Measurements from ENCODE around the gene TBCB. TPM values are rescaled to one million over a fixed set of nuclear protein-coding genes. Genes with fewer than 3 reads are reported as not detected.

TBCB gene
- total RNA-seq, 4 donors from 2014 or later: 60.8 to 113 (median 94.5) TPM

- TF ChIP-seq, protein P1, sequence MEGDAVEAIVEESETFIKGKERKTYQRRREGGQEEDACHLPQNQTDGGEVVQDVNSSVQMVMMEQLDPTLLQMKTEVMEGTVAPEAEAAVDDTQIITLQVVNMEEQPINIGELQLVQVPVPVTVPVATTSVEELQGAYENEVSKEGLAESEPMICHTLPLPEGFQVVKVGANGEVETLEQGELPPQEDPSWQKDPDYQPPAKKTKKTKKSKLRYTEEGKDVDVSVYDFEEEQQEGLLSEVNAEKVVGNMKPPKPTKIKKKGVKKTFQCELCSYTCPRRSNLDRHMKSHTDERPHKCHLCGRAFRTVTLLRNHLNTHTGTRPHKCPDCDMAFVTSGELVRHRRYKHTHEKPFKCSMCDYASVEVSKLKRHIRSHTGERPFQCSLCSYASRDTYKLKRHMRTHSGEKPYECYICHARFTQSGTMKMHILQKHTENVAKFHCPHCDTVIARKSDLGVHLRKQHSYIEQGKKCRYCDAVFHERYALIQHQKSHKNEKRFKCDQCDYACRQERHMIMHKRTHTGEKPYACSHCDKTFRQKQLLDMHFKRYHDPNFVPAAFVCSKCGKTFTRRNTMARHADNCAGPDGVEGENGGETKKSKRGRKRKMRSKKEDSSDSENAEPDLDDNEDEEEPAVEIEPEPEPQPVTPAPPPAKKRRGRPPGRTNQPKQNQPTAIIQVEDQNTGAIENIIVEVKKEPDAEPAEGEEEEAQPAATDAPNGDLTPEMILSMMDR (IDR thresholded peaks at IDR 0.05): no peak
- no peak for TF ChIP-seq POLR2A (IDR thresholded peaks at IDR 0.05)
- WGBS, 2 donors: 20% methylated on average over 1 of the region's 1 CpG; no CpG with 5 or more reads in 1 of the 2 donors
- H3K4me3 ChIP-seq (ENCODE audit: low read depth, poor library complexity, severe bottlenecking): no peak within 1 kb of the TSS
- intact Hi-C loops (cut with DNase I; ENCODE audit: low total_unique reads): no loop called here
- no peak for DNase-seq (ENCODE audit: low spot score in 2 of 2)
Observed at GRCh38 chr19:36110487-36111199, 4.6 kb upstream of the TBCB start, which contains the start of gene OVOL3. Gene OVOL3 (plus strand): TSS chr19:36111143. CDS start chr19:36111203, 60 bp downstream.

- TF ChIP-seq POLR2A (IDR thresholded peaks at IDR 0.05): no peak
- TF ChIP-seq, protein P1 (IDR thresholded peaks at IDR 0.05): no peak
- WGBS, 2 donors: 78 to 79% methylated on average over 9 to 13 of the region's 13 CpGs
- intact Hi-C loops (cut with DNase I; ENCODE audit: low total_unique reads): no loop called here
- DNase-seq (ENCODE audit: low spot score in 2 of 2): no peak
- no peak overlapping the region for H3K4me3 ChIP-seq (ENCODE audit: low read depth, poor library complexity, severe bottlenecking)
Observed at GRCh38 chr19:36111200-36111539, 4.1 kb upstream of the TBCB start.

GRCh38 chr19:36112678-36113077, 2.6 kb upstream of the TBCB start:
- TF ChIP-seq, protein P1 (IDR thresholded peaks at IDR 0.05): no peak
- no peak for TF ChIP-seq POLR2A (IDR thresholded peaks at IDR 0.05)
- intact Hi-C loops (cut with DNase I; ENCODE audit: low total_unique reads): no loop called here
- DNase-seq (ENCODE audit: low spot score in 2 of 2): no peak
- WGBS, 2 donors: 91 to 100% methylated on average over 9 to 10 of the region's 10 CpGs
- H3K4me3 ChIP-seq (ENCODE audit: low read depth, poor library complexity, severe bottlenecking): no peak overlapping the region

- intact Hi-C loops (cut with DNase I; ENCODE audit: low total_unique reads): no loop called here
- H3K4me3 ChIP-seq (ENCODE audit: low read depth, poor library complexity, severe bottlenecking): no peak overlapping the region
- WGBS, 2 donors: 87 to 93% methylated on average over 34 of the region's 34 CpGs
Observed at GRCh38 chr19:36113425-36113824, 1.8 kb upstream of the TBCB start.

DNA sequence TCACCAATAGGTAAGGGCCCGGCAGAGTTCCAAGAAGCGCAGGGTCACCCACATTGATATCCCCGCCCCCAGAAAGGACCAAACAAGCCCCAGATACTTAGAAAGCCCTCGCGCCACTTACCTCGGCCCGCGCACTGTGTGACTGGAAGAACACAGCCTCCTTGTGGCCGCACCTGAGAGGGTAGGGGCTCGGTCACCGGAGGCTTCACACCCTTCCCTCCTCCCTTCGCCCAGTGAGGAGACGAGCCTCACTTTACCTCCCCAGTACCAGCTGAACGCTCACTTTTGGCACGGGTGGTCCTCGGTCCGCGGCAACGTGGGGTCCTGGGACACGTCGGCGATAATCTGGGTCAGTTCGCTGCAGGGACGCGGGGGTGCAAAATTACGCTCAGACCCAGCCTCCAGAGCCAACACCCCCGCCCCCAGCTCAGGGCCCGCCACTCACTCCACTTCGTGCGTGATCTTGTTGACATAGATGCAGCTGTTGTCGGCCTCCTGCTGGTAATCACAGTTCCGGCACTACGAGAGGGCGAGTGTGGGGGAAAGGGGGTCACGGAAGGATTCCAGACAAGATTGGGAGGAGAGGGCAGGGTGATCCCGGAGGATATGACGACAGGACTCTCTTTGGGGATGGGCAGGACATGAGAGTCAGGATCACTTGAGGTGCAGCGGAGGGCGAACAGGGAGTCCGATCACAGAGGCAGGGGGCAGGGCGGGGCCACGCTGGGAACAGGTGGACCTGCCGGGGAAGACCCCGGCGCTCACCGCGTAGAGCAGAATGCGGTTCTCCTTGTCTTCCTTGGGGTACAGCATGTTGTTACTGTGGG, 1.2 kb upstream of the TBCB start:
- DNase-seq (ENCODE audit: low spot score in 2 of 2): peak; percentile 38 to 90
- H3K4me3 ChIP-seq (ENCODE audit: low read depth, poor library complexity, severe bottlenecking): peak overlapping the region; percentile 62
- no peak for TF ChIP-seq POLR2A (IDR thresholded peaks at IDR 0.05)
- TF ChIP-seq, protein P1 (IDR thresholded peaks at IDR 0.05): no peak
- intact Hi-C loops (cut with DNase I; ENCODE audit: low total_unique reads): no loop called here
- WGBS, 2 donors: 10 to 15% methylated on average over 38 to 43 of the region's 48 CpGs

More at GRCh38 chr19:36113425-36113824, 1.8 kb upstream of the TBCB start:
- TF ChIP-seq POLR2A (IDR thresholded peaks at IDR 0.05): no peak
- TF ChIP-seq, protein P1 (IDR thresholded peaks at IDR 0.05): no peak
- no peak for DNase-seq (ENCODE audit: low spot score in 2 of 2)

All from lower leg skin (tissue), 4 donors.